Right lung (tissue), 5 donors: Measurements from ENCODE around the gene OSBPL2. TPM values are rescaled to one million over a fixed set of nuclear protein-coding genes. Genes with fewer than 3 reads are reported as not detected.

Experiments
- DNase-seq, 2 donors: peaks; one replicate each; pipeline ENCODE4 v3.0.0-alpha.2; 2013
- polyA plus RNA-seq, 5 donors: library from polyadenylated mRNA; unstranded; fragments of 120-200 nt; gene quantifications; one replicate each; pipeline versions ENCODE4 v1.2.1 to v1.2.3, GENCODE V29; 2013; ENCODE audit warnings: inconsistent platforms in 1 of 5, low replicate concordance in 1 of 5; ENCODE audit not compliant: insufficient read length in 5 of 5, insufficient read depth in 1 of 5

The OSBPL2 gene
- polyA plus RNA-seq, 5 donors: 25.8 to 32.7 (median 29.1) TPM

- DNase-seq: no peak
These were observed 85.0 kb downstream of the OSBPL2 start for GRCh38 chr20:62323146-62323979.

- no peak for DNase-seq
These were observed 85.9 kb downstream of the OSBPL2 start for GRCh38 chr20:62323980-62324906.

- DNase-seq: no peak
These were observed 87.0 kb downstream of the OSBPL2 start for GRCh38 chr20:62325172-62325905.

- no peak for DNase-seq
These were observed 88.2 kb downstream of the OSBPL2 start for GRCh38 chr20:62326559-62326958.

- DNase-seq: no peak
These were observed 88.8 kb downstream of the OSBPL2 start for GRCh38 chr20:62326959-62327725.

- no peak for DNase-seq
These were observed 89.6 kb downstream of the OSBPL2 start for GRCh38 chr20:62327726-62328495.

- no peak for DNase-seq
These were observed 90.5 kb downstream of the OSBPL2 start for GRCh38 chr20:62328684-62329388.

GRCh38 chr20:62329389-62330377, 91.4 kb downstream of the OSBPL2 start:
- DNase-seq: no peak

- no peak for DNase-seq
These were observed 92.4 kb downstream of the OSBPL2 start for GRCh38 chr20:62330576-62331317.

GRCh38 chr20:62331347-62331746, 93.0 kb downstream of the OSBPL2 start:
- DNase-seq: no peak

- DNase-seq: no peak
These were observed 94.1 kb downstream of the OSBPL2 start for GRCh38 chr20:62332421-62332820.

- DNase-seq: no peak
These were observed 94.9 kb downstream of the OSBPL2 start for GRCh38 chr20:62332989-62333819.

GRCh38 chr20:62333820-62334595, 95.7 kb downstream of the OSBPL2 start:
- no peak for DNase-seq

- DNase-seq: no peak
These were observed 96.6 kb downstream of the OSBPL2 start for GRCh38 chr20:62334881-62335280.

- DNase-seq: no peak
These were observed 97.2 kb downstream of the OSBPL2 start for GRCh38 chr20:62335532-62335931.

- no peak for DNase-seq
These were observed 98.0 kb downstream of the OSBPL2 start for GRCh38 chr20:62336329-62336728.
